HTR-8/SVneo (cell line): Measurements from ENCODE around the gene SEMA3G.

Experiments
- DNase-seq: peaks from one replicate; pipeline ENCODE4 v3.0.0; 2011; ENCODE audit warnings: low spot score, mixed read lengths; ENCODE audit not compliant: insufficient read length
- FAIRE-seq: peaks from 2 replicates; lab custom pipeline; 2011; peaks lifted over from hg19 to GRCh38; lab: Jason Lieb, UNC

The SEMA3G gene

DNA sequence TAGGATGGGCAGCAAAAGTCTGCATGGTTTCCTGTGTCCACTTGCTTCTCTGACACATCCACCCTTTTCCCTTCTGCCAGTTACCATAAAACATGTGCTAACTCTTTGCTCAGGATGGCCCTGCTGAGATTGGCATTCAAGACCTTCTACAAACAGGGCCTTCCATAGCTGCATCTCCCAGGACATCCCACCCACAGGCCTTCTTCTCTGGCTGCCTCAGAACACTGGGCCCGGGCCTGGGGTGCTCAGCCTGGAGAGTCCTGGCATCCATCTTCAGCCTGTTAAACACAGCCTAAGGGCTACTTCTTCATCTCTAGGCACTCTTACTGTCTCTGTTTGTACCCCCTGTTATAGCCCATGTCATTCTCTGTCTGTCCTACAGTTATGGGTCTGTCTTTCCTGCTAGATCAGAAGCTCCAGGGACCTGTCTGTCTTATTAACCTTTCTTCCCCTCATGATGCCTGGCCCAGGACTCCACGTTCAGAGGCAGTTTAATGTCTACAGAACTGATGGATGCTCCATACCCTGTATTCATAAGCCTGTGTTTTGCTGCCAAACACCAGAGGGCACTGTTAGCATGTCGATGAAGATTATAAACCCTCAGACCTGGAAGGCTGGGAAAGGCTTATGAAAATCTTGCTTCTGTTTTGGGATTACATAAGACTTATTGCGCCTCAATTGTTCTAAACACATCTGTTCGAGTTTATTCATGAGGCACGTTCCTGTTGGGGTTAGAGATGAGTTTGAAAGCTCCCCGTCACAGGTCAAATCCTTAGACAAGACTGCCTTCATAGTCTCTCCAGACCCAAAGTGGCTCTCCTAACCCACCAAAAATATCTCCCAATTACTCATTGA lies 16.5 kb downstream of the SEMA3G start:
- peak; percentile 97 for FAIRE-seq
- peak; percentile 63 for DNase-seq

DNA sequence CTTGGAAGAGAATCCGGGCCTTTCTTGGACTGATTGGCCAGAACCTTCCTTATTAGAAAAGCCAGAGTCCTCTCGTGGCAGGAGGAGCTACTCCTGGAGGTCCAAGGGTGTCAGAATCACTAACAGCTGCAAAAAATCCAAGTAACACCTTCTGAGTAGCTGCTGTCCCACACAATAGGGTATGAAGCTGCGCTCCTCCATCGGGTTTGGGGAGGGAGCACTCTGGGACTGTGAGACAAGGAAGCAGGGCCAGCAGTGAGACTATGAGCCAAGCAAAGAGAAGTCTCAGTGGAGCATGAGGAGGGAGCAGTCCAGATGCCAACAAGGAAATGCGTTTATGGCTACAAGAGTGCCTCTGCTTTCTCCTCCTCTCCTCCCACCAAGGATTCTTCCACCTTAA lies 21.7 kb downstream of the SEMA3G start:
- FAIRE-seq, result no peak
- no peak for DNase-seq

DNA sequence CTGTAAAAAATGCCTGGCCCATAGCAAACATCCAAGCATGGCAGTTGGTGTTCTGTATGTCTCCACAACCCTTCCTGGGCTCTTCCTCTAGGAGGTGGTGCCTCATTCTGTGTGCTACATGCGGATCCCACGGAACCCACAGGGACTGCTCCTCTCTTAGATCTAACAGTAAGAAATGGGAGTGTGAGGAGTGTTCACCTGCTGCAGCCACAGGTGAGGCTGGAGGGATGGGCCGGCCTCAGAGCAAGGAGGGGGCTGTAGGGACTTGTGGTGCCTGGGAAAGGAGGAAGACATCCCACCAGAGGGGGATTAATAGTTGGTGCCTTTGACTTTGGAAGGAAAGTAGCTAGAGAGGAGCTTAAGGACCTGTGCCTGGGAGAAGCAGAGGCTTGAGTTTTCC lies 22.2 kb downstream of the SEMA3G start:
- DNase-seq (no peak), FAIRE-seq (no peak)

DNA sequence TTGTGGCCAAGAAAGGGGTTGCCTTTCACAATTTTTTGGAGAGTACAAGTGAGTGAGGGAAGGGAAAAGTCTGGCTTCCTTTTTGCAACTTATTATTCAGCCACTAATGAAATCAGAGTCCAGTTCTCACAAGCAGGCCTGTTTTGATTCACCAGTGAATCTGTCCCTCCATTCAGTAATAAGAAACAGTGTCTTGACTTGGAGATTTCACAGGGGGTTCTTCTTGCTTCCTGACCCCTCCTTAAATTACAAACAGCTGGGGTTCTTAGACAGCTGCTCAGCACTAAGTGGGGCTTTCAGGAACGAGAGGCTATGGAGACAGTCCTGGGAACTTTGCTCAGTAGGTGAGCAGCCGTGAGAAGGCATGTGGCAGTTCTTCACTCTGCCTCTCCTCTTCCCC lies 24.5 kb downstream of the SEMA3G start:
- DNase-seq (no peak), FAIRE-seq (no peak)

DNA sequence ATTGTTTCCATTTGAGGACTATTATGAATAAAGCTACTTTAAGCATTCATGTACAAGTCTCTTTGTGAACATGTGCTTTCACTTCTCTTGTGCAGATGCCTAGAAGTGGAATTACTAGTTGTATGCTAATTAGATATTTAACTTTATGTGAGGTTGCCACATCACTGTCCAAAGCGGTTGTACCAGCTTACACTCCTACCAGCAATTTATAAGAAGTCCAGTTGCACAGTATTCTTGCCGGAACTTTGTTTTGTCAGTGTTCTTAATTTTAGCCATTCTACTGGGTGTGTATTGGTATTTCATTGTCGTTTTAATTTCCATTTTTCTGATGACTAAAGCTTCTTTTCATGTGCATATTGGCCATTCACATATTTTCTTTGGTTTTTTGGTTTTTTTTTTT lies 29.1 kb downstream of the SEMA3G start:
- DNase-seq (no peak), FAIRE-seq (no peak)

DNA sequence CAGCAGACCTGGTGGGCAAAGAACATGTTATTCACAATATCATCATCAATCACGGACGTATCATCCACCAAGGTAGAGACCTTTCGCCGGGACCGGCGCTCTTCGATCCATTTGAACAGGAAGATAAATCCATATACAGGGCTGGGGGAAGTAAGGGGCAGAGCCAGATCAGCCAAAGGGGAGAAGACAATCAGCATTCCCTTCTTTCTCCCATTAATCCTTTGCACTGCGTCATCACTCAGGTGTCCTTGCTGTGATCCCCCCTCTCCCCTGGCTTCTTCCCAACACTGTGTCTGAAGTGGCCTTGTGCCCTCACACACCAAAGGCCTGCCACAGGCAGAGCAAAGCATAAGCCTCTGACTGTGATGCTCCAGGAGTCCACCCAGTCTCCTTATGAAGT lies 36.4 kb downstream of the SEMA3G start:
- FAIRE-seq, result no peak
- no peak for DNase-seq

DNA sequence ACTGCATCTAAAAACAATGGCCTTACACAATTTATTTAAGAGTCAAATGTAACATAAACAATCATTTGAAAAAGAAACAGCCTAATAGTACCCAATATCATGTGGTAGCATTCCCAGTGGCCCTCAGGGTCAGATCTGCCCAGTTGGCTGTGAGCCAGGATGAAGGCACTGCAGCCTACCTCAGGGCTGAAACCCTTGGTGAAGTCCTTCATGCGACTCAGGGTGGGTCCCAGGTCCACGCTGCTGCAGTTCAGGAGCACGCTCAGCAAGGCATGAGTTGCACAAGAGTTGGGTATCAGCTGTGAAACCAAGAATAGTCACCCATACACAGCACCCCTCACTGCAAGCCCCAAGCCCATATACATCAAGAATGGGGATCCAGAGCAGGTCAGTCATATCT lies 37.1 kb downstream of the SEMA3G start:
- DNase-seq (no peak), FAIRE-seq (no peak)

DNA sequence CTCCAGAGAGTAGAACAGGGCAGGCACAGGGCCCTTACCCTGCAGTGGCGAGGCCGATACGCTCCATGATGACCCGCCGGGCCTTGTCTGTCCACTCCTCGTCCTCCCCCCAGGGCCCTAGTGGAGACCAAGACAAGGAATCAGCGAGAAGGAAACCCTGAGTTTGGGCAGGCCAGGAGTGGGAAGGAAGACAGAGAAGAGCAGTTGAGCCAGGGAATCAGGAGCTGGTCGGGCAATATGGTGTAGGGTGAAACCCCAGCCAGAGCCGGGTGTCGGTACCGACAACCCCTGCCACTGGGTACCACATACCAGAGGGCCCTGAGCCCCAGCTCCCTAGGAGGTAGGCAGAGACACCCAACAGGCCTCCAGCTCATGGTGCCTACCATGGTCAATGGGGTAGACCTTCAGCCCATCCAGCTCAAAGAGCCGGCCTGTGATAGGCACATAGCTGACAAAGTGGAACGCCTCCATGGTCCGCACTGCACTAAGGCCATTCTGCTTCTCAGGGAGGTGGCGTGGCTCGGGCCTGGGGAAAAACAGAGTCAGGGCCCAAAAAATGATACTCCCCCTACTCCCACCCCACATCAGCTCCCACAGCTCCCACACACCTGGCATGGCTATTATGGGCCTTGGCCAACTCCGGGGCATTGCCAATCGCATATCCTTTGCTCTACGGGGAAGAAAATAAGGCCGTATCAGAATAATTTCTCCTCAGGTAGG lies 38.0 kb downstream of the SEMA3G start:
- no peak for DNase-seq
- FAIRE-seq, result no peak

DNA sequence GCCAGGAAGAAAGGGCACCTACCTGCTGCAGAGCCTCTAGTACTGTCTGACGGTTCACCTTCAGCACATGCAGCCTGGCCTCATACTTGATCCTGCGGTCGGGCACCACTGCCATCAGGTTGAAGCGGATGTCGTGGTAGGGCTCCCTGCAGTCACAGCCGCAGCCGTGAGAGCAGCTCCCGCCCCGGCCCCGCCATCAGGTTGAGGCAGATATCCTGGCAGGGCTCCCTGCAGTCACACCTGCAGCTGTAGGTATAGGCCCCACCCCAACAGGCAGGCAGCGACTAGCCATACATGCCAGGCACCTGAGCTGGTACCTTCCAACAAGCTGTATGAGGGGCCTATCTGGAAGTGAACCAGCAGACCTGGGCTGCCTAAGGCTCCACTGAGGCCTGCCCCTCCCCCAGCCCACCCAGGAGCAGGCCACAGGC lies 38.7 kb downstream of the SEMA3G start:
- FAIRE-seq (no peak), DNase-seq (no peak)

DNA sequence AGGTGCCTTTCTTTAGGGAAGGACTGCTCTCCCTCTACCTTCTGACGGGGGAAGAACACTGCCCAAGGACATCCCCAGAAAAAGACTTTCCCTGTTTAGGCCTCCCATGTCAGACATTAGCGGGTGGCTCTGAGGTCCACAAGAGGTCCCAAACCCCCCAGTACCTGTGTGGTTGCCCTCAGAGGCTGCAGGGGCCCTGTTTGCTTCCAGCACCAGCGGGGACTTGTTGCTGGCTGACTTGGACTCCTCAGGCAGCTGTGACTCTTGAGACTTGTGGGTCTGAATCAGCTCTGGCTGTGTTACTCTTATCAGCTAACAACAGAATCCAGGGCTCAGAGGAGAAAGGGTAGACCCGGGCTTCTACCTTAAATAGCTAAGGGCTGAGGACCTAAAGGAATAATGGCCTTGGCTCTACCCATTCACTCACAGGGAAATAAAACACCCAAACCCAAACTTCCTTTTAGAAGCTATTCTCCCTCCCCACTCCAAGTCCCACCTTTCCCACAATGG lies 39.2 kb downstream of the SEMA3G start:
- DNase-seq, result no peak
- no peak for FAIRE-seq

DNA sequence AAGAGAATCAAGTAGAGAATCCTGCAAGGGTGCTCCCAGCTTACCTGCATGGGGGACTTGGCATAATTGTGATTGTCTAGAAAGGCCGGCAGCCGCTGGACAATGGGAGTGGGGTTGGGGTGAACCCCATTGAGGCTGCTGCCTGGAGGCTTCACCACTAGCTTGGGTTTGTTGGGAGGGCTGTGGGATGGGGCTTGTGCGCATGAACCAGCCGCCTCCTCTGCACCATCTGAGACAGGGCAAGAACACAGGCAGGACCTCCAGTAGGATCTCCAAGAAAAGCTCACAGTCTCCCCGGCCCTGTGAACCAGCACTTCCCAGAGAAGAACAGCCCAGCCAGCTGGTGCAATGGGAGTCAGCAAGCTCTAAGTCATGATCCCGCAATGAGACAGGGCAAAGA lies 39.8 kb downstream of the SEMA3G start:
- FAIRE-seq, result no peak
- no peak for DNase-seq

DNA sequence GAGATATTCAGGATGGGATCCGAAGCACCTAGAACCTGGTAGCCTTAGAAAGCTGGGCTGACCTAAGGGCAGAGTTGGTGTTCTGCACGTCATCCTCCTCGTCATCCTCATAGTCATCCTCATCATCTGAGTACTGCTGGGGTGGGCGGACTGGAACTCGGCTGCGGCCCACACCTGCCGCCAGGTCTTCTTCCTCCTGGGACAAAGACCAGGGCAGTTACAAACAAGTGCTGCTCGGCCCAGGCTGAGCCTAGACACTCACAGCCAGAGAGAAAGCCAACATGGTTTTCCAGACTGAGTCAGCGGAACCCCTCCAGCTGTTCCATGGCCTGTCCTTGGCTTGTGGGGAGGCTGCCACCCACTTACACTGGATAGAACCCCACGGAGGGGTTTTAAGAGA lies 40.5 kb downstream of the SEMA3G start:
- FAIRE-seq (no peak), DNase-seq (no peak)

DNA sequence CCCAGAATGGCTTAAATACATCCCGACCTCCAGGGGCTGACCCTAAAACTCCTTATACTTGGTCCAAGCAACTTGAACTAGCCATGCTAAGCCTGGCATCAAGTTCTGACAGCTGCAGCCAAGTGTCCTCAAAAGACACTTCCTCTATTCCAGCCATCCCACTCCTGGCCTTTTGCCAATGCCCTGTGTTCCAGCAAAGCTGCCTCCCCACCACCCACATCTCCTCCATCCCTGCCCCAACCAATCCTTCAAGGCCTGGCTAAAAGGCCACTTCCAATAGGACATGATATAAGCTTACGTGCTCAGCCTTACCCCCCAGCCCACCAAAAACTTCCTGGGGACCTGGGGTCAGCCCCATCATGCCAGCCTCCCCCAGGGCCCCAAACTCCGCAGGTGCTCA lies 40.9 kb downstream of the SEMA3G start:
- DNase-seq, result no peak
- FAIRE-seq, result no peak

DNA sequence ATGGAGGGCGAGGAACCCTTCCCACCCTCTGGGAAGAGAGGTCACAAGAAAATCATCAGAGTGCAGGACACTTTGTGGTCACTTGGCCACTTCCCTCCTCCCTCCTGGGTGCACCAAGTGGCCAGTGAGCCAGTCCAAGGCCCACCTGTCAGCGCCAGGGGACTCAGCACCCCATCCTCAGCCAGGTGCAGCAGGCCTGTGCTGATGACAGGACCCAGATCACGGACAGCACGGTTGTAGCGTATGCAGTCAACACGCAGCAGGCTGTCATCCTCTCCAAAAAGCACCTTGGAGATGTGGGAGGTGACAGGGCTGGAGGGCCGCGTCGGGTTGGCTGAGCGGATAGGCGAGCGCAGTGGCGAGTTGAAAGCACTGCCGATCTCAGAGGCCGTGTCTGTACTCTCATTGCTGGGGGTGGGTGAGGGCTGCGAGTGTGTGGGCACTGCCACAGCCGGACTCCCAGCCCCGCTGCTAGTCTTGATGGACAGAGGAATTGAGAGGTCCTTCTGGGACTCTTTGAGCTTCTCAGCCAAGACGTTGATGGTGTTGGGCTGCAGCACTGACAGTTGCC lies 41.5 kb downstream of the SEMA3G start:
- FAIRE-seq (no peak), DNase-seq (no peak)

DNA sequence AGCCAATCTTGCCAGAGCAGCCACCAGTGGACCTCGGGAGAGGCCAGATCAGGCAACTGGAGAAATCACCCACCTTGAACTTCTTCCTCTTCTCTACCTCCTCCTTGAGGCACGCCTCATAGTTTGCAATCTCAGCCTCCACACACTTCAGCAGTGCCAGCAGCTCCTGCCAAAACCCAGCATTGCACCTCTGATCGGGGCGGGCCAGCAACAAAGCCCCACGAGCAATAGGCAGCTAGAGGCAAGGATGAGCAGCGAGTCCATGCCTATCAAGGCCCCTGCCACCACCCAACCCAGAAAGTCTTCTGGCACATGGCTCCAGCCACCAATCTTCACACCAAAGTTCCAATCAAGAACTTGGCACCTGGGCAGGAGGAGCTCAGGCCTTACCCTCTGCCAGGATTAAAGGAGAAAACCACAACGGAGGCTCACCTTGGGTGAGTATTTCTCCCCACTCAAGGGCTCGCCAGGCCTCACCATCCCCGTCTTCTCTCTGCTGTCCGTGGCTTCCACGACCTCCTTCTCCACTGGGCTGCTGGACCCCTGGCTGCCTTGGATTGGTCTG lies 42.1 kb downstream of the SEMA3G start:
- no peak for DNase-seq
- no peak for FAIRE-seq

DNA sequence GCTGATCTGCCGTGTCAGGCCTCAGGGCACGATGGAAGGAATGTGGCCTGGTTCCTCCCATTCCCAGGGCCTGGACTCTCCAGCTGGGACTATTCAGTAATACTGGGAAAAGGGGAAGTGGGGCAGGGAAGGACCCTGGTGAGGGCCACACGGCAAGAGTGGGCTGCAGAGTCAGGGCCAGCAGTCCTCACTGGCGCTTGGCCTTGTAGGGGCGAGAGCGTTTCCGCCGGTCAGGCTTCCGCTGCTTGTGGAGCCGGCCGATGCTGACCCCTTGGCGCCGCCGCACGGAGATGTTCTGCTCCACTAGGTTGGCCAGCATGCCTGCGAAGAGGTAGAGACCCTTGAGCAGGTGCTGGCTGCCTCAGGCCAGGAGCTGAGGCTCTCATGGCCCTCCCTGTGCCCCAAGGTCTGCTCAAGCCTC lies 42.8 kb downstream of the SEMA3G start:
- no peak for DNase-seq

DNA sequence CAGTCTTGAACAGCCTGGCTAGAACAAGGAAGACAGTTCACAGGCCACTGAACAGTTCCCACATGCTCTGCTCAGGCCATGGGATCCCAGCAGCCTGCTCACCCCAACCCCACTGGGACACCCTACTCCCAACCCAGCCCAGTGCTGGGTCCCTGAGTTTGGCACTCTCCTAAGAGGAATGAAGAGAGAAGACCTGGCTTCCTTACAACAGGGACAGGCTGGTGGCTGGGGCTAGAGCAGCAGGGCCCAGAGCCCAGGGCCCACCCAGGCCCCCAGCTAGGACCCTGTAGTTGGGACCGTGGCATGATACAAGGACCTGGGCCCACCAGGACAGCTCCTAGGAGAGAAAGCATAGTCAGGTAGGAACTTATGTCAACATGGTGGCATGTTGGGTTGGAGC lies 43.4 kb downstream of the SEMA3G start:
- DNase-seq (no peak), FAIRE-seq (no peak)

More for the DNA sequence above, 42.8 kb downstream of the SEMA3G start:
- FAIRE-seq, result no peak

DNA sequence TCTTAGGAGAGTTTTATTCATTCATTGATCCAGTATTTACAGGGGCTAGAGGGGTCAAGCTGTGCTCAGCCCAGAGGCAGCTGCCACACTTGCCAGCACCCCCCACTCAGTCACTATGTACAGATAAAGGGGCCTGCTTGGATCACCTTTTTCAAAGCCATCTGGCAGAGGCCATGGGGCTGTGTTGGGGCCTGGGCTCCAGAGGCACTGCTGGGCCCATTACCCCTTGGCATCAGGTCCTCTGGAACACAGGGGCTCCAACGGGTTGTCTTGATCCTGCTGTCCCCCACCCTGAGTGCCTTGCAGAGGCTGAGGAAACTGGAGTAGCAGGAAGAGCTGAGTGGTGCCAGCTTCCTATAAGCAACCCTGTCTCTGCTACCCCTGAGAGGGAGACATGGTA lies 43.9 kb downstream of the SEMA3G start:
- FAIRE-seq, result no peak
- DNase-seq, result no peak

DNA sequence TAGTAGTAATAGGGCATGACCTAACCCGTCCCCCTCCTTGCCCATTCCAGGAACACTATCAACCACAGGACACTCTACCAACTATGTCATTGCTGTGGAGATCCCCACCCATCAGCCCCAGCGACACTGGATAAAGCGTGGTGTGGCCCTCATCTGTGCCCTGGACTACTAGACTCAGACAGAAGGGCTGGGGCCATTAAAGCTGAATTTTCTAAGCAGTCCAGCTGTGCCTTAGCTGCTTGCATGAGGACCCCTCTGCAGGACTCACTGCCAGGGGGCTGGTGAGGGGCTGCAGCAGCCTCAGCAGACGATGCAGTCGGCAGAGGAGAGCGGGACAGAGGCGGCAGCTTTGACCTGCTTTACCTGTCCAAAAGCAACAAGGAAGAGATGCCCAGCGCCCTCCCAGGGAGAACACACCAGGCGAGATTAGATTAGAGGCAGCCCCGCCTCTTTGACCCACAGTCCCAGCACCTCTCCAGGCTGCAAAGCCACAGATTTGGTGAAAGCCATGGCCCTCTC lies 44.6 kb downstream of the SEMA3G start:
- no peak for FAIRE-seq

DNA sequence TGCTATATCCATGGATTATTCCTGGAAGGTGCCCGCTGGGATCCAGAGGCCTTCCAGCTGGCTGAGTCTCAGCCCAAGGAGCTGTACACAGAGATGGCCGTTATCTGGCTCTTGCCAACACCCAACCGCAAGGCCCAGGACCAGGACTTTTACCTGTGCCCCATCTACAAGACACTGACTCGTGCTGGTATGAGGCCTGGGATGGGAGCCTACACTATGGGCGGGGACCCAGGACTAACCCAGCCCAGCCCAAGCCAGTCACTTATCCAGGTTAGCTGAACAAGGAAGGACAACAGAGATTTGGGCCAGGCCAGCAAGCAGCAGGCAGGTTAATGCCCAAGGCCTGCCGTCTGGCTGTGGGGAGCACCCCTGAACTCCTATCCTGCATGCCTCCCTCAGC lies 45.3 kb downstream of the SEMA3G start:
- DNase-seq (no peak), FAIRE-seq (no peak)

More for the DNA sequence above, 44.6 kb downstream of the SEMA3G start:
- DNase-seq, result no peak
